Measurements from ENCODE around the gene NT5DC2. TPM values are rescaled to one million over a fixed set of nuclear protein-coding genes. Genes with fewer than 3 reads are reported as not detected.

NT5DC2 gene
- total RNA-seq, 1 experiment from 2014 or later, result 212 TPM

- no peak for TF ChIP-seq CTCF (IDR thresholded peaks at IDR 0.05; ENCODE audit: insufficient read depth in 1 of 2, low read depth in 1 of 2, low read length in 1 of 2, severe bottlenecking in 1 of 2, unreplicated experiment in 1 of 2)
- Histone ChIP-seq H3K4me1 (peaks cover 27% of the 10 kb centered on the region; the same call in 1 of the 2 replicates), H3K4me3 (ENCODE audit: low read depth, low read length) (peak overlapping the region; percentile 95), H3K27me3 (replicated peaks; ENCODE audit: control insufficient read depth, insufficient read depth, low read length) (no peaks in the 10 kb centered on the region), H3K9me3 (no peaks in the 10 kb centered on the region), H3K36me3 (ENCODE audit: control insufficient read depth, insufficient read depth, low read length) (peaks cover 2% of the 10 kb centered on the region)
- Mint-ChIP-seq H3K4me1 (ENCODE audit: low read depth, unreplicated experiment) (peaks cover 19% of the 10 kb centered on the region), H3K4me3 (ENCODE audit: unreplicated experiment) (peak overlapping the region; percentile 77), H3K27me3 (ENCODE audit: insufficient read depth, unreplicated experiment) (no peaks in the 10 kb centered on the region), H3K9me3 (ENCODE audit: unreplicated experiment) (no peaks in the 10 kb centered on the region), H3K36me3 (ENCODE audit: insufficient read depth, unreplicated experiment) (peaks cover 55% of the 10 kb centered on the region), H3K27ac (ENCODE audit: unreplicated experiment) (no peak overlapping the region)
- peak; percentile 43 to 49 for DNase-seq
- BruUV-seq (replicated peaks), result no TSS peak
- CTCF ChIA-PET, result no interaction called here
- intact Hi-C loops (cut with micrococcal nuclease; ENCODE audit: unreplicated experiment), result loop anchor here (10.0 kb wide), 3 partner anchors 78 to 512 kb away; partner anchors contain the start of genes GNL3, NISCH, PBRM1 and SFMBT1
- POLR2A ChIA-PET, result interaction anchor here (0.6 kb wide), 1 partner anchor 81 kb away, joined by 3 read pairs; no protein-coding TSS in a partner anchor
These were observed 627 bp downstream of the NT5DC2 start for GRCh38 chr3:52532838-52533622.

GRCh38 chr3:52532517-52532837, 1.2 kb downstream of the NT5DC2 start:
- H3K4me1 Mint-ChIP-seq (ENCODE audit: low read depth, unreplicated experiment), result peaks cover 14% of the 10 kb centered on the region
- H3K4me3 Mint-ChIP-seq (ENCODE audit: unreplicated experiment), result peak overlapping the region; percentile 77
- no peaks in the 10 kb centered on the region for H3K27me3 Mint-ChIP-seq (ENCODE audit: insufficient read depth, unreplicated experiment)
- H3K36me3 Mint-ChIP-seq (ENCODE audit: insufficient read depth, unreplicated experiment), result peaks cover 53% of the 10 kb centered on the region
- no peaks in the 10 kb centered on the region for H3K27me3 ChIP-seq (replicated peaks; ENCODE audit: control insufficient read depth, insufficient read depth, low read length)
- H3K4me3 ChIP-seq (ENCODE audit: low read depth, low read length), result peak overlapping the region; percentile 95
- peaks cover 23% of the 10 kb centered on the region; the same call in 1 of the 2 replicates for H3K4me1 ChIP-seq
- no peaks in the 10 kb centered on the region for H3K9me3 Mint-ChIP-seq (ENCODE audit: unreplicated experiment)
- no peaks in the 10 kb centered on the region for H3K9me3 ChIP-seq
- POLR2A ChIA-PET, result no interaction called here
- CTCF ChIA-PET, result no interaction called here
- H3K36me3 ChIP-seq (ENCODE audit: control insufficient read depth, insufficient read depth, low read length), result peaks cover 3% of the 10 kb centered on the region
- BruUV-seq (replicated peaks), result no TSS peak
- DNase-seq, result no peak
- no peak overlapping the region for H3K27ac Mint-ChIP-seq (ENCODE audit: unreplicated experiment)
- intact Hi-C loops (cut with micrococcal nuclease; ENCODE audit: unreplicated experiment), result loop anchor here (10.0 kb wide), 3 partner anchors 78 to 512 kb away; partner anchors contain the start of genes GNL3, NISCH, PBRM1 and SFMBT1
- no peak for TF ChIP-seq CTCF (IDR thresholded peaks at IDR 0.05; ENCODE audit: insufficient read depth in 1 of 2, low read depth in 1 of 2, low read length in 1 of 2, severe bottlenecking in 1 of 2, unreplicated experiment in 1 of 2)

- Histone ChIP-seq H3K4me1 (peaks cover 24% of the 10 kb centered on the region; the same call in 1 of the 2 replicates), H3K27me3 (replicated peaks; ENCODE audit: control insufficient read depth, insufficient read depth, low read length) (no peaks in the 10 kb centered on the region), H3K36me3 (ENCODE audit: control insufficient read depth, insufficient read depth, low read length) (peaks cover 3% of the 10 kb centered on the region), H3K9me3 (no peaks in the 10 kb centered on the region), H3K4me3 (ENCODE audit: low read depth, low read length) (peak overlapping the region; percentile 95)
- H3K27me3 Mint-ChIP-seq (ENCODE audit: insufficient read depth, unreplicated experiment), result no peaks in the 10 kb centered on the region
- H3K4me3 Mint-ChIP-seq (ENCODE audit: unreplicated experiment), result peak overlapping the region; percentile 77
- H3K9me3 Mint-ChIP-seq (ENCODE audit: unreplicated experiment), result no peaks in the 10 kb centered on the region
- no peak for DNase-seq
- ChIA-PET CTCF (no interaction called here), POLR2A (no interaction called here)
- intact Hi-C loops (cut with micrococcal nuclease; ENCODE audit: unreplicated experiment), result loop anchor here (10.0 kb wide), 3 partner anchors 77 to 513 kb away; partner anchors contain the start of genes GNL3, NISCH, PBRM1 and SFMBT1
- H3K36me3 Mint-ChIP-seq (ENCODE audit: insufficient read depth, unreplicated experiment), result peaks cover 53% of the 10 kb centered on the region
- no peak overlapping the region for H3K27ac Mint-ChIP-seq (ENCODE audit: unreplicated experiment)
- BruUV-seq (replicated peaks), result TSS peak; percentile 28
- peaks cover 12% of the 10 kb centered on the region for H3K4me1 Mint-ChIP-seq (ENCODE audit: low read depth, unreplicated experiment)
- no peak for TF ChIP-seq CTCF (IDR thresholded peaks at IDR 0.05; ENCODE audit: insufficient read depth in 1 of 2, low read depth in 1 of 2, low read length in 1 of 2, severe bottlenecking in 1 of 2, unreplicated experiment in 1 of 2)
These were observed 1.7 kb downstream of the NT5DC2 start for GRCh38 chr3:52531860-52532516.

All from Caco-2 (cell line).